Measurements from ENCODE around the gene FOSL1. TPM values are rescaled to one million over a fixed set of nuclear protein-coding genes. Genes with fewer than 3 reads are reported as not detected.

Gene FOSL1
- polyA plus RNA-seq, 1 donor (not counting 4 experiments of a cell fraction or from before 2014, with no cell fraction given), result 21.8 TPM

DNA sequence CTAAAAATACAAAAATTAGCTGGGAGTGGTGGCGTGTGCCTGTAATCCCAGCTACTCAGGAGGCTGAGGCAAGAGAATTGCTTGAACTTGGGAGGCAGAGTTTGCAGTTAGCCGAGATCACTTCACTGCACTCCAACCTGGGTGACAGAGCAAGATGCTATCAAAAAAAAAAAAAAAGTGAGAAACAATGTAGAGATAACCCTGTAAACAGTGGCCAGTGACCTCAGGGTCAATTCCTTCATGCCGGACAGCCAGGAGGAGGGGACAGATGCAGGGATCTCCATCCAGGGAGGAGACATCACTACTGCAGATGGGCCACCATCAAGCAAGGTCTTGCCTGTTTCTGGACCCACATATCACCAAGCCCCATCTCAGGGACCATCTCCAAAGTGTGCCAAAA, 52.4 kb downstream of the FOSL1 start:
- H3K9me3 ChIP-seq (ENCODE audit: control insufficient read depth, low read depth, low read length), result no peaks in the 10 kb centered on the region

DNA sequence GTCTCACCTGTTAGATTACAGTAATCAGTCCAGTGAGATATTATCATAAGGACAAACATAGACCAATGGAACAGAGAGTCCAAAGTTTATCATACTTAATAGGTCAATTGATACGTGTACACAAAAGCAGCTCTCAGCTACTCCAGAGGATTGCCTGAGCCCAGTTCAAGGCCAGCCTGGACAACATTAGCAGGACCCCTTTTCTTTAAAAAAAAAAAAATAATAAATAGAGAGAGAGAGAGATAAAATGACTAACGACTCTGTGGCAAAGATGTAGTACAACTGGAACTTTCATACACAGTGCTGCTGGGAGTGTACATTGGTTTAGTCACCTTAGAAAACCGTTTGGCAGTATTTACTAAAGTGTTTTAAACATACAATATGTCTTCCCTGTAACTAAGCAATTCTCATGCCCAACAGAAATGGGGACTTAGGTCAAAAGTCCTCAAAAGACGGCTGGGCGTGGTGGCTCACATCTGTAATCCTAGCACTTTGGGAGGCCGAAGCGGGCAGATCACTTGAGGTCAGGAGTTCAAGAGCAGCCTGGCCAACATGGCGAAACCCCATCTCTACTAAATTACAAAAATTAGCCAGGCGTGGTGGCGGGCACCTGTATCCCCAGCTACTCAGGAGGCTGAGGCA, 55.8 kb downstream of the FOSL1 start:
- DNase-seq (ENCODE audit: low read depth, low spot score) (no peak), FAIRE-seq (no peak)
- no peak overlapping the region for H3K4me2 ChIP-seq (ENCODE audit: control insufficient read depth, extremely low read depth, insufficient read depth, low read depth, low read length)
- H3K27ac ChIP-seq (ENCODE audit: control insufficient read depth, insufficient read depth, low read length), result no peak overlapping the region
- TF ChIP-seq, protein P1, sequence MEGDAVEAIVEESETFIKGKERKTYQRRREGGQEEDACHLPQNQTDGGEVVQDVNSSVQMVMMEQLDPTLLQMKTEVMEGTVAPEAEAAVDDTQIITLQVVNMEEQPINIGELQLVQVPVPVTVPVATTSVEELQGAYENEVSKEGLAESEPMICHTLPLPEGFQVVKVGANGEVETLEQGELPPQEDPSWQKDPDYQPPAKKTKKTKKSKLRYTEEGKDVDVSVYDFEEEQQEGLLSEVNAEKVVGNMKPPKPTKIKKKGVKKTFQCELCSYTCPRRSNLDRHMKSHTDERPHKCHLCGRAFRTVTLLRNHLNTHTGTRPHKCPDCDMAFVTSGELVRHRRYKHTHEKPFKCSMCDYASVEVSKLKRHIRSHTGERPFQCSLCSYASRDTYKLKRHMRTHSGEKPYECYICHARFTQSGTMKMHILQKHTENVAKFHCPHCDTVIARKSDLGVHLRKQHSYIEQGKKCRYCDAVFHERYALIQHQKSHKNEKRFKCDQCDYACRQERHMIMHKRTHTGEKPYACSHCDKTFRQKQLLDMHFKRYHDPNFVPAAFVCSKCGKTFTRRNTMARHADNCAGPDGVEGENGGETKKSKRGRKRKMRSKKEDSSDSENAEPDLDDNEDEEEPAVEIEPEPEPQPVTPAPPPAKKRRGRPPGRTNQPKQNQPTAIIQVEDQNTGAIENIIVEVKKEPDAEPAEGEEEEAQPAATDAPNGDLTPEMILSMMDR (optimal IDR thresholded peaks at IDR 0.05 in 1 of 3, IDR thresholded peaks at IDR 0.05 in 1 of 3, conservative IDR thresholded peaks at IDR 0.05 in 1 of 3; ENCODE audit: extremely low read depth in 1 of 3, insufficient read depth in 2 of 3, low read length in 3 of 3), result no peak
- no peak for TF ChIP-seq EZH2 (IDR thresholded peaks at IDR 0.05; ENCODE audit: low read length)
- dilution Hi-C loops (cut with MboI; ENCODE audit: extremely low pct_ligation_motif_present, low sequenced_read_pairs), result no loop called here
- no peaks in the 10 kb centered on the region for H3K36me3 ChIP-seq (ENCODE audit: control insufficient read depth in 2 of 2, extremely low read depth in 1 of 2, insufficient read depth in 2 of 2, low read length in 2 of 2)
- H3K4me1 ChIP-seq (ENCODE audit: control insufficient read depth, extremely low read depth, insufficient read depth, low read length), result peaks cover 4% of the 10 kb centered on the region
- no peak overlapping the region for H2AFZ ChIP-seq (ENCODE audit: control insufficient read depth, low read length)
- H3K9ac ChIP-seq (ENCODE audit: control insufficient read depth, extremely low read depth, insufficient read depth, low read length), result no peak overlapping the region
- no peaks in the 10 kb centered on the region for H3K9me1 ChIP-seq (ENCODE audit: control insufficient read depth, extremely low read depth, insufficient read depth, low read length)
- H3K9me3 ChIP-seq (ENCODE audit: control insufficient read depth, low read depth, low read length), result no peaks in the 10 kb centered on the region
- no peaks in the 10 kb centered on the region for H3K27me3 ChIP-seq (ENCODE audit: control insufficient read depth, extremely low read depth, insufficient read depth, low read length)
- no peaks in the 10 kb centered on the region for H3K79me2 ChIP-seq (ENCODE audit: control insufficient read depth, insufficient read depth, low read length)
- no peaks in the 10 kb centered on the region for H4K20me1 ChIP-seq (ENCODE audit: control insufficient read depth, extremely low read depth, insufficient read depth, low read length)
- H3K4me3 ChIP-seq (ENCODE audit: control insufficient read depth in 2 of 3, extremely low read depth in 1 of 3, insufficient read depth in 2 of 3, low read depth in 1 of 3, low read length in 3 of 3), result no peak overlapping the region

More for the DNA sequence above, 52.4 kb downstream of the FOSL1 start:
- TF ChIP-seq, protein P1 (optimal IDR thresholded peaks at IDR 0.05 in 1 of 3, IDR thresholded peaks at IDR 0.05 in 1 of 3, conservative IDR thresholded peaks at IDR 0.05 in 1 of 3; ENCODE audit: extremely low read depth in 1 of 3, insufficient read depth in 2 of 3, low read length in 3 of 3), result no peak
- no peak for TF ChIP-seq EZH2 (IDR thresholded peaks at IDR 0.05; ENCODE audit: low read length)
- H3K4me3 ChIP-seq (ENCODE audit: control insufficient read depth in 2 of 3, extremely low read depth in 1 of 3, insufficient read depth in 2 of 3, low read depth in 1 of 3, low read length in 3 of 3), result no peak overlapping the region
- dilution Hi-C loops (cut with MboI; ENCODE audit: extremely low pct_ligation_motif_present, low sequenced_read_pairs), result no loop called here
- DNase-seq (ENCODE audit: low read depth, low spot score) (no peak), FAIRE-seq (no peak)
- no peaks in the 10 kb centered on the region for H3K4me1 ChIP-seq (ENCODE audit: control insufficient read depth, extremely low read depth, insufficient read depth, low read length)
- H3K4me2 ChIP-seq (ENCODE audit: control insufficient read depth, extremely low read depth, insufficient read depth, low read depth, low read length), result no peak overlapping the region
- H3K36me3 ChIP-seq (ENCODE audit: control insufficient read depth in 2 of 2, extremely low read depth in 1 of 2, insufficient read depth in 2 of 2, low read length in 2 of 2), result peaks cover 2 to 7% of the 10 kb centered on the region in 2 experiments
- H4K20me1 ChIP-seq (ENCODE audit: control insufficient read depth, extremely low read depth, insufficient read depth, low read length), result peaks cover 5% of the 10 kb centered on the region
- no peak overlapping the region for H2AFZ ChIP-seq (ENCODE audit: control insufficient read depth, low read length)
- H3K27ac ChIP-seq (ENCODE audit: control insufficient read depth, insufficient read depth, low read length), result no peak overlapping the region
- H3K9ac ChIP-seq (ENCODE audit: control insufficient read depth, extremely low read depth, insufficient read depth, low read length), result no peak overlapping the region
- no peaks in the 10 kb centered on the region for H3K79me2 ChIP-seq (ENCODE audit: control insufficient read depth, insufficient read depth, low read length)
- H3K27me3 ChIP-seq (ENCODE audit: control insufficient read depth, extremely low read depth, insufficient read depth, low read length), result no peaks in the 10 kb centered on the region
- H3K9me1 ChIP-seq (ENCODE audit: control insufficient read depth, extremely low read depth, insufficient read depth, low read length), result no peaks in the 10 kb centered on the region

All from keratinocyte (primary cell).